Thoracic aorta (tissue), 2 donors: ENCODE measurements around the gene DOK5. TPM values are rescaled to one million over a fixed set of nuclear protein-coding genes. Genes with fewer than 3 reads are reported as not detected.
A peak's percentile ranks its signal among the peaks of the same experiment; 100 is the strongest.

ENCODE experiments used
- ATAC-seq: fragments of 150-250 bp; one replicate; pipeline ENCODE4 v1.8.0; 2017; ENCODE audit warnings: low read depth; ENCODE audit not compliant: insufficient number of reproducible peaks, low FRiP score
- DNase-seq: peaks from one replicate; pipeline ENCODE4 v3.0.0-alpha.2; 2020; ENCODE audit warnings: low spot score
- H3K27ac ChIP-seq, 2 donors: fragments of 200-600 bp; sonication (generic); 1 replicate in 1 of 2; 2 replicates in 1 of 2; pipeline ENCODE4 v1.5.1; 2016; ENCODE audit warnings: mild to moderate bottlenecking in 2 of 2, moderate library complexity in 2 of 2
- H3K27me3 ChIP-seq: fragments of 200-600 bp; sonication (generic); replicated peaks from 2 replicates; pipeline ENCODE4 v1.6.0; 2016; ENCODE audit warnings: mild to moderate bottlenecking; ENCODE audit not compliant: insufficient read depth
- H3K36me3 ChIP-seq: fragments of 200-600 bp; sonication (generic); one replicate; pipeline ENCODE4 v1.5.1; 2016
- H3K4me1 ChIP-seq, 2 donors: fragments of 200-600 bp; sonication (generic); 1 replicate in 1 of 2; 2 replicates in 1 of 2; pipeline versions ENCODE4 v1.5.1 to v1.6.0; 2016; ENCODE audit warnings: low read depth in 2 of 2, mild to moderate bottlenecking in 1 of 2; ENCODE audit not compliant: control insufficient read depth in 1 of 2
- H3K4me3 ChIP-seq: fragments of 200-600 bp; sonication (generic); 2 replicates; pipeline ENCODE4 v1.5.1; 2016; ENCODE audit warnings: mild to moderate bottlenecking
- H3K9me3 ChIP-seq: fragments of 200-600 bp; sonication (generic); 2 replicates; pipeline ENCODE4 v1.5.1; 2016
- CTCF ChIP-seq: fragments of 200-600 bp; sonication (generic); IDR thresholded peaks from one replicate; pipeline ENCODE4 v1.5.1; 2019; ENCODE audit warnings: antibody characterized with exemption
- total RNA-seq, 2 donors: library from RNA; depleted of rRNA; stranded (reverse); fragments of >200 nt; gene quantifications; one replicate each; pipeline versions ENCODE4 v1.1.0 to v1.2.3, GENCODE V29; 2016

Gene DOK5
- total RNA-seq, 2 donors from 2014 or later: 8.3 to 21.7 TPM

GRCh38 chr20:54534101-54534500 is 58.7 kb downstream of the DOK5 start:
- no peak for DNase-seq
- no peak overlapping the region for H3K27ac ChIP-seq
- no peak for ATAC-seq
- no peaks in the 10 kb centered on the region for H3K9me3 ChIP-seq
- TF ChIP-seq CTCF: no peak
- no peak overlapping the region for H3K4me3 ChIP-seq
- no peaks in the 10 kb centered on the region for H3K27me3 ChIP-seq
- H3K4me1 ChIP-seq: peaks cover 0 to 4% of the 10 kb centered on the region in 2 donors
- H3K36me3 ChIP-seq: no peaks in the 10 kb centered on the region

- H3K4me1 ChIP-seq: peaks cover 0 to 4% of the 10 kb centered on the region in 2 donors
- H3K27me3 ChIP-seq: no peaks in the 10 kb centered on the region
- H3K9me3 ChIP-seq: no peaks in the 10 kb centered on the region
- no peak overlapping the region for H3K27ac ChIP-seq
- H3K4me3 ChIP-seq: no peak overlapping the region
- no peak for TF ChIP-seq CTCF
- H3K36me3 ChIP-seq: no peaks in the 10 kb centered on the region
- ATAC-seq (no peak), DNase-seq (no peak)
Measured at GRCh38 chr20:54535033-54535432, 59.6 kb downstream of the DOK5 start.

GRCh38 chr20:54535746-54536145 is 60.4 kb downstream of the DOK5 start:
- H3K4me1 ChIP-seq: peaks cover 0 to 4% of the 10 kb centered on the region in 2 donors

GRCh38 chr20:54539521-54540046 is 64.2 kb downstream of the DOK5 start:
- DNase-seq: no peak
- Histone ChIP-seq H3K36me3 (no peaks in the 10 kb centered on the region), H3K27me3 (no peaks in the 10 kb centered on the region), H3K4me1 (peaks cover 0 to 4% of the 10 kb centered on the region in 2 donors), H3K9me3 (no peaks in the 10 kb centered on the region), H3K27ac (no peak overlapping the region), H3K4me3 (no peak overlapping the region)
- no peak for TF ChIP-seq CTCF
- no peak for ATAC-seq

More at GRCh38 chr20:54535746-54536145, 60.4 kb downstream of the DOK5 start:
- Histone ChIP-seq H3K36me3 (no peaks in the 10 kb centered on the region), H3K27me3 (no peaks in the 10 kb centered on the region), H3K27ac (no peak overlapping the region), H3K4me3 (no peak overlapping the region), H3K9me3 (no peaks in the 10 kb centered on the region)
- no peak for DNase-seq
- no peak for TF ChIP-seq CTCF
- peak; percentile 36 for ATAC-seq

- no peaks in the 10 kb centered on the region for H3K27me3 ChIP-seq
- no peaks in the 10 kb centered on the region for H3K36me3 ChIP-seq
- DNase-seq (no peak), ATAC-seq (no peak)
- H3K27ac ChIP-seq: no peak overlapping the region
- no peak overlapping the region for H3K4me3 ChIP-seq
- no peak for TF ChIP-seq CTCF
- no peaks in the 10 kb centered on the region for H3K9me3 ChIP-seq
- H3K4me1 ChIP-seq: peaks cover 0 to 8% of the 10 kb centered on the region in 2 donors
Measured at GRCh38 chr20:54543369-54543768, 68.0 kb downstream of the DOK5 start.
